Liver (tissue), 9 donors: ENCODE measurements around the gene CHAC1. TPM values are rescaled to one million over a fixed set of nuclear protein-coding genes. Genes with fewer than 3 reads are reported as not detected.

Source experiments
- DNase-seq: peaks from one replicate; pipeline ENCODE4 v3.0.0-alpha.2; 2017; ENCODE audit warnings: low spot score
- H3K27ac ChIP-seq, 2 donors: one replicate each; pipeline ENCODE4 v1.7.0; 2013; ENCODE audit warnings: inconsistent platforms in 2 of 2, low read length in 2 of 2, control low read depth in 1 of 2, low read depth in 1 of 2, mild to moderate bottlenecking in 1 of 2
- H3K27me3 ChIP-seq, 4 donors: one replicate each; pipeline versions ENCODE4 v1.6.1 to v1.7.0; 2013; ENCODE audit warnings: low read length in 3 of 4, inconsistent platforms in 1 of 4, mild to moderate bottlenecking in 1 of 4, moderate library complexity in 1 of 4; ENCODE audit not compliant: control insufficient read depth in 4 of 4, insufficient read depth in 4 of 4
- H3K36me3 ChIP-seq, 4 donors: one replicate each; pipeline versions ENCODE4 v1.6.1 to v1.7.0; 2013; ENCODE audit warnings: low read length in 3 of 4, mild to moderate bottlenecking in 3 of 4, low read depth in 1 of 4, moderate library complexity in 1 of 4; ENCODE audit not compliant: control insufficient read depth in 4 of 4, insufficient read depth in 3 of 4
- H3K4me1 ChIP-seq, 4 donors: one replicate each; pipeline versions ENCODE4 v1.6.1 to v1.7.0; 2013; ENCODE audit warnings: low read length in 3 of 4, mild to moderate bottlenecking in 3 of 4, moderate library complexity in 1 of 4; ENCODE audit not compliant: control insufficient read depth in 4 of 4, insufficient read depth in 4 of 4
- H3K4me3 ChIP-seq, 3 donors: one replicate each; pipeline versions ENCODE4 v1.6.1 to v1.7.0; 2013; ENCODE audit warnings: low read length in 3 of 3, control low read depth in 1 of 3, low read depth in 1 of 3, mild to moderate bottlenecking in 1 of 3
- H3K9ac ChIP-seq, 2 donors: one replicate each; pipeline ENCODE4 v1.7.0; 2013; ENCODE audit warnings: low read length in 2 of 2, mild to moderate bottlenecking in 2 of 2, moderate library complexity in 2 of 2, control low read depth in 1 of 2, low read depth in 1 of 2
- H3K9me3 ChIP-seq, 4 donors: one replicate each; pipeline versions ENCODE4 v1.6.1 to v1.7.0; 2013; ENCODE audit warnings: low read length in 3 of 4; ENCODE audit not compliant: control insufficient read depth in 4 of 4
- ATF3 ChIP-seq: IDR thresholded peaks from 2 replicates; pipeline ENCODE4 v1.6.1; 2016; ENCODE audit warnings: antibody characterized with exemption
- CTCF ChIP-seq: fragments of 150-350 bp; IDR thresholded peaks from 2 replicates; pipeline ENCODE4 v1.5.1; 2017; ENCODE audit warnings: improper control_type of control experiment, low read depth, low read length; ENCODE audit not compliant: missing input control
- EGR1 ChIP-seq, 2 donors: IDR thresholded peaks; 2 replicates each; pipeline ENCODE4 v1.6.1; 2016 to 2018; ENCODE audit warnings: antibody characterized with exemption in 2 of 2, low read depth in 2 of 2
- FOXA1 ChIP-seq: IDR thresholded peaks from 2 replicates; pipeline ENCODE4 v1.6.1; 2016; ENCODE audit warnings: antibody characterized with exemption
- FOXA2 ChIP-seq: IDR thresholded peaks from 2 replicates; pipeline ENCODE4 v1.6.1; 2016; ENCODE audit warnings: antibody characterized with exemption
- GABPA ChIP-seq, 2 donors: IDR thresholded peaks in 1 of 2; conservative IDR thresholded peaks in 1 of 2; 2 replicates each; pipeline ENCODE4 v1.6.1; 2016; ENCODE audit warnings: antibody characterized with exemption in 2 of 2, mild to moderate bottlenecking in 1 of 2, moderate library complexity in 1 of 2
- HNF4A ChIP-seq, 2 donors: conservative IDR thresholded peaks; 2 replicates each; pipeline ENCODE4 v1.6.1; 2016; ENCODE audit warnings: antibody characterized with exemption in 2 of 2, mild to moderate bottlenecking in 2 of 2
- HNF4G ChIP-seq: IDR thresholded peaks from 2 replicates; pipeline ENCODE4 v1.6.1; 2016; ENCODE audit warnings: antibody characterized with exemption
- JUND ChIP-seq, 2 donors: IDR thresholded peaks; 2 replicates each; pipeline ENCODE4 v1.6.1; 2016; ENCODE audit warnings: antibody characterized with exemption in 2 of 2
- MAX ChIP-seq: IDR thresholded peaks from 2 replicates; pipeline ENCODE4 v1.6.1; 2016; ENCODE audit warnings: antibody characterized with exemption
- NR2F2 ChIP-seq: IDR thresholded peaks from 2 replicates; pipeline ENCODE4 v1.6.1; 2016; ENCODE audit warnings: antibody characterized with exemption
- RAD21 ChIP-seq, 2 donors: IDR thresholded peaks; 2 replicates each; pipeline ENCODE4 v1.6.1; 2016; ENCODE audit warnings: antibody characterized with exemption in 2 of 2, mild to moderate bottlenecking in 2 of 2
- REST ChIP-seq: IDR thresholded peaks from 2 replicates; pipeline ENCODE4 v1.6.1; 2016; ENCODE audit warnings: antibody characterized with exemption, mild to moderate bottlenecking
- RXRA ChIP-seq, 2 donors: IDR thresholded peaks; 2 replicates each; pipeline ENCODE4 v1.6.1; 2017 to 2018; ENCODE audit warnings: antibody characterized with exemption in 2 of 2, mild to moderate bottlenecking in 1 of 2
- SP1 ChIP-seq: IDR thresholded peaks from 2 replicates; pipeline ENCODE4 v1.6.1; 2018; ENCODE audit warnings: antibody characterized with exemption, mild to moderate bottlenecking
- TAF1 ChIP-seq: conservative IDR thresholded peaks from 2 replicates; pipeline ENCODE4 v1.6.1; 2016; ENCODE audit warnings: antibody characterized with exemption, mild to moderate bottlenecking
- YY1 ChIP-seq: IDR thresholded peaks from 2 replicates; pipeline ENCODE4 v1.6.1; 2016; ENCODE audit warnings: antibody characterized with exemption, mild to moderate bottlenecking
- ZBTB33 ChIP-seq: IDR thresholded peaks from 2 replicates; pipeline ENCODE4 v1.6.1; 2016; ENCODE audit warnings: antibody characterized with exemption
- WGBS: extraction: QIAGEN DNeasy Blood & Tissue Kit; methylation state at CpG from one replicate; pipeline ENCODE4 v1.1.7; 2013; 5-methylcytosine and 5-hydroxymethylcytosine counted together
- polyA plus RNA-seq, 2 donors: library from polyadenylated mRNA; stranded (reverse) in 1 of 2; unstranded in 1 of 2; fragments of 200-250 nt in 1 of 2; fragments of >200 nt in 1 of 2; fragmentation: Nextera tagmentation in 1 of 2; extraction: Ambion mirVana in 1 of 2; gene quantifications; one replicate each; pipeline versions ENCODE4 v1.2.1 to v1.2.3, GENCODE V29; 2013 to 2015
- total RNA-seq, 2 donors: library from RNA; depleted of rRNA; stranded (reverse); fragments of >200 nt; gene quantifications; one replicate each; pipeline ENCODE4 v1.2.3, GENCODE V29; 2014
- donor health status: healthy.
- donor health status: healthy.
- donor health status: healthy.
- donor health status: healthy.
- donor health status: healthy.

Gene CHAC1
- total and polyA plus RNA-seq, 4 donors, result 0.19 to 3.5 (median 1.1) TPM

GRCh38 chr15:40985541-40986330 lies 32.5 kb downstream of the CHAC1 start:
- Histone ChIP-seq H3K27me3 (no peaks in the 10 kb centered on the region), H3K9ac (no peak overlapping the region), H3K27ac (no peak overlapping the region), H3K36me3 (peaks cover 9 to 63% (median 60%) of the 10 kb centered on the region in 4 donors), H3K4me1 (no peaks in the 10 kb centered on the region), H3K9me3 (no peaks in the 10 kb centered on the region), H3K4me3 (no peak overlapping the region)
- DNase-seq, result no peak
- TF ChIP-seq ATF3 (no peak), JUND (IDR thresholded peaks at IDR 0.05) (no peak), FOXA2 (no peak), MAX (no peak), HNF4G (no peak), ZBTB33 (no peak), YY1 (no peak), GABPA (IDR thresholded peaks at IDR 0.05 in 1 of 2, conservative IDR thresholded peaks at IDR 0.05 in 1 of 2) (no peak), HNF4A (conservative IDR thresholded peaks at IDR 0.05) (no peak), EGR1 (IDR thresholded peaks at IDR 0.05; ENCODE audit: low read depth in 2 of 2) (no peak), NR2F2 (no peak), RXRA (IDR thresholded peaks at IDR 0.05) (no peak), REST (no peak), RAD21 (IDR thresholded peaks at IDR 0.05) (no peak), SP1 (no peak), FOXA1 (no peak), TAF1 (no peak), CTCF (no peak)
- WGBS, result 94% methylated on average over 6 of the region's 6 CpGs
